ENCODE results near the gene MKRN2OS. TPM values are rescaled to one million over a fixed set of nuclear protein-coding genes. Genes with fewer than 3 reads are reported as not detected.

The MKRN2OS gene
- total RNA-seq, 3 donors from 2014 or later (not counting 1 experiment from before 2014, with no cell fraction given): not detected

GRCh38 chr3:12582730-12583129, 37.4 kb upstream of the MKRN2OS start:
- ATAC-seq: no peak
- H3K4me3 Mint-ChIP-seq: no peak overlapping the region
- WGBS (ENCODE audit: insufficient coverage): 97% methylated on average over 4 of the region's 4 CpGs
- peak overlapping the region in 1 of 2 donors; percentile 14 for H3K27ac Mint-ChIP-seq
- H3K4me1 ChIP-seq (ENCODE audit: control insufficient read depth, insufficient read depth, low read length): no peaks in the 10 kb centered on the region
- no peaks in the 10 kb centered on the region for H3K27me3 ChIP-seq (ENCODE audit: control insufficient read depth, insufficient read depth, low read length)
- H3K27ac ChIP-seq (ENCODE audit: low read length): no peak overlapping the region
- H3K9me3 ChIP-seq (ENCODE audit: control insufficient read depth, insufficient read depth, low read length): no peaks in the 10 kb centered on the region
- TF ChIP-seq, protein P1, sequence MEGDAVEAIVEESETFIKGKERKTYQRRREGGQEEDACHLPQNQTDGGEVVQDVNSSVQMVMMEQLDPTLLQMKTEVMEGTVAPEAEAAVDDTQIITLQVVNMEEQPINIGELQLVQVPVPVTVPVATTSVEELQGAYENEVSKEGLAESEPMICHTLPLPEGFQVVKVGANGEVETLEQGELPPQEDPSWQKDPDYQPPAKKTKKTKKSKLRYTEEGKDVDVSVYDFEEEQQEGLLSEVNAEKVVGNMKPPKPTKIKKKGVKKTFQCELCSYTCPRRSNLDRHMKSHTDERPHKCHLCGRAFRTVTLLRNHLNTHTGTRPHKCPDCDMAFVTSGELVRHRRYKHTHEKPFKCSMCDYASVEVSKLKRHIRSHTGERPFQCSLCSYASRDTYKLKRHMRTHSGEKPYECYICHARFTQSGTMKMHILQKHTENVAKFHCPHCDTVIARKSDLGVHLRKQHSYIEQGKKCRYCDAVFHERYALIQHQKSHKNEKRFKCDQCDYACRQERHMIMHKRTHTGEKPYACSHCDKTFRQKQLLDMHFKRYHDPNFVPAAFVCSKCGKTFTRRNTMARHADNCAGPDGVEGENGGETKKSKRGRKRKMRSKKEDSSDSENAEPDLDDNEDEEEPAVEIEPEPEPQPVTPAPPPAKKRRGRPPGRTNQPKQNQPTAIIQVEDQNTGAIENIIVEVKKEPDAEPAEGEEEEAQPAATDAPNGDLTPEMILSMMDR (IDR thresholded peaks at IDR 0.05): no peak
- peaks cover 76% of the 10 kb centered on the region for H3K36me3 ChIP-seq (ENCODE audit: control insufficient read depth, insufficient read depth, low read length)
- no peaks in the 10 kb centered on the region for H3K9me3 Mint-ChIP-seq
- peaks cover 0 to 9% of the 10 kb centered on the region in 2 donors for H3K4me1 Mint-ChIP-seq
- intact Hi-C loops (cut with micrococcal nuclease): no loop called here
- no peak for DNase-seq
- peaks cover 9% of the 10 kb centered on the region for H3K36me3 Mint-ChIP-seq
- no peak overlapping the region for H3K4me3 ChIP-seq (ENCODE audit: low read length)
- H3K27me3 Mint-ChIP-seq (ENCODE audit: low read depth in 2 of 2): no peaks in the 10 kb centered on the region

- Mint-ChIP-seq H3K4me1 (peaks cover 0 to 9% of the 10 kb centered on the region in 2 donors), H3K27me3 (ENCODE audit: low read depth in 2 of 2) (no peaks in the 10 kb centered on the region), H3K4me3 (no peak overlapping the region), H3K36me3 (peaks cover 28% of the 10 kb centered on the region), H3K9me3 (no peaks in the 10 kb centered on the region), H3K27ac (peak overlapping the region; percentile 70 to 85)
- H3K4me3 ChIP-seq (ENCODE audit: low read length): no peak overlapping the region
- ATAC-seq: no peak
- TF ChIP-seq, protein P1 (IDR thresholded peaks at IDR 0.05): no peak
- H3K4me1 ChIP-seq (ENCODE audit: control insufficient read depth, insufficient read depth, low read length): no peaks in the 10 kb centered on the region
- no peaks in the 10 kb centered on the region for H3K27me3 ChIP-seq (ENCODE audit: control insufficient read depth, insufficient read depth, low read length)
- DNase-seq: no peak
- intact Hi-C loops (cut with micrococcal nuclease): no loop called here
- peaks cover 78% of the 10 kb centered on the region for H3K36me3 ChIP-seq (ENCODE audit: control insufficient read depth, insufficient read depth, low read length)
- WGBS (ENCODE audit: insufficient coverage): 58% methylated on average over 3 of the region's 3 CpGs
- H3K9me3 ChIP-seq (ENCODE audit: control insufficient read depth, insufficient read depth, low read length): no peaks in the 10 kb centered on the region
- no peak overlapping the region for H3K27ac ChIP-seq (ENCODE audit: low read length)
Observed at GRCh38 chr3:12579905-12580304, 34.6 kb upstream of the MKRN2OS start.

DNA sequence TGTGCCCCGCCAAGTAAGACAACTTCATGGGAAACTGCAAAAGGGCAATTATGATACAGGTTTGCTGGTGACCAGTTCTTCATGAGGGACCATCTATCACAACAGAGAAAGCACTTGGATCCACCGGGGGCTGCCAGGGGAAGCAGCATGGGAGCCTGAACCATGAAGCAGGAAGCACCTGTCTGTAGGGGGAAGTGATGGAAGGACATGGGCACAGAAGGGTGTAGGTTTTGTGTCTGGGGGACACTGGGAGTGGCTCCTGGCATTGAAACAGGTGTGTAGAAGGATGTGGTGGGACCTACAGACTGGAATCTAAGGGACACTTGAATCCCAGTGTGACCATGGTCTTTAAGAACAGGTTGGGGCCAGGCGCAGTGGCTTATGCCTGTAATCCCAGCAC, 34.2 kb upstream of the MKRN2OS start:
- peaks cover 78% of the 10 kb centered on the region for H3K36me3 ChIP-seq (ENCODE audit: control insufficient read depth, insufficient read depth, low read length)
- Mint-ChIP-seq H3K9me3 (no peaks in the 10 kb centered on the region), H3K27ac (peak overlapping the region; percentile 70 to 85), H3K36me3 (peaks cover 28% of the 10 kb centered on the region), H3K4me3 (no peak overlapping the region), H3K4me1 (peaks cover 0 to 9% of the 10 kb centered on the region in 2 donors), H3K27me3 (ENCODE audit: low read depth in 2 of 2) (no peaks in the 10 kb centered on the region)
- intact Hi-C loops (cut with micrococcal nuclease): no loop called here
- DNase-seq (no peak), ATAC-seq (no peak)
- no peaks in the 10 kb centered on the region for H3K9me3 ChIP-seq (ENCODE audit: control insufficient read depth, insufficient read depth, low read length)
- TF ChIP-seq, protein P1 (IDR thresholded peaks at IDR 0.05): no peak
- no peak overlapping the region for H3K27ac ChIP-seq (ENCODE audit: low read length)
- no peaks in the 10 kb centered on the region for H3K4me1 ChIP-seq (ENCODE audit: control insufficient read depth, insufficient read depth, low read length)
- no peaks in the 10 kb centered on the region for H3K27me3 ChIP-seq (ENCODE audit: control insufficient read depth, insufficient read depth, low read length)
- no peak overlapping the region for H3K4me3 ChIP-seq (ENCODE audit: low read length)
- WGBS (ENCODE audit: insufficient coverage): 65% methylated on average over 3 of the region's 3 CpGs

DNA sequence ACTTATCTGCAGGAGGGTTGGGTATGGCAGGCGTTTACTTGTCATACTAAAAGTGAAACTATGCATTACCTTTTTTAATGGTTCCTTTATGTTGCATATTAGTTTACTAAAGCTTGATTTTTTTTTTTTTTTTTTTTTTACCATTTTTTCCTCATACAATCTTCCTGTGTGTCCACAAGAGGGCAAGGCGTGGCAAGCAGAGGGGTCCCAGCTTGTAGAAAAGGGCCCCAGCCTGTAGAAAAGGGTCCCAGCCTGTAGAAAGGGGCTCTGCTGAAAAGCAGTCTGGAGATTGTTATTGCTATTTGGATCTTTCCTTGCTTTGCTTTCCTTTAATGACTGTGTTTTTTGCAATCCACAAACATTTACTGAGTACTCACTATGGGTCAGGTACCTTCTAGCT, 33.4 kb upstream of the MKRN2OS start:
- H3K9me3 ChIP-seq (ENCODE audit: control insufficient read depth, insufficient read depth, low read length): no peaks in the 10 kb centered on the region
- intact Hi-C loops (cut with micrococcal nuclease): no loop called here
- Mint-ChIP-seq H3K4me1 (peaks cover 0 to 9% of the 10 kb centered on the region in 2 donors), H3K36me3 (peaks cover 28% of the 10 kb centered on the region), H3K27me3 (ENCODE audit: low read depth in 2 of 2) (no peaks in the 10 kb centered on the region), H3K9me3 (no peaks in the 10 kb centered on the region), H3K4me3 (no peak overlapping the region), H3K27ac (no peak overlapping the region)
- DNase-seq: peak in 1 of 2 donors; percentile 26
- H3K27ac ChIP-seq (ENCODE audit: low read length): no peak overlapping the region
- H3K27me3 ChIP-seq (ENCODE audit: control insufficient read depth, insufficient read depth, low read length): no peaks in the 10 kb centered on the region
- H3K36me3 ChIP-seq (ENCODE audit: control insufficient read depth, insufficient read depth, low read length): peaks cover 78% of the 10 kb centered on the region
- no peak for ATAC-seq
- no peaks in the 10 kb centered on the region for H3K4me1 ChIP-seq (ENCODE audit: control insufficient read depth, insufficient read depth, low read length)
- TF ChIP-seq, protein P1 (IDR thresholded peaks at IDR 0.05): no peak
- 86% methylated on average over 1 of the region's 2 CpGs for WGBS (ENCODE audit: insufficient coverage)
- H3K4me3 ChIP-seq (ENCODE audit: low read length): no peak overlapping the region

All from natural killer cell (primary cell).